ENCODE results near the gene SREBF2. TPM values are rescaled to one million over a fixed set of nuclear protein-coding genes. Genes with fewer than 3 reads are reported as not detected.

SREBF2 gene
- total RNA-seq, 2 donors from 2014 or later = 159 to 192 TPM

- no peak overlapping the region for H3K27ac ChIP-seq
- H3K9ac ChIP-seq (ENCODE audit: low read depth in 2 of 2, low read length in 2 of 2) = no peak overlapping the region
- DNase-seq = no peak
- intact Hi-C loops (cut with DNase I) = no loop called here
- no peaks in the 10 kb centered on the region for H3K27me3 ChIP-seq
- H3K9me3 ChIP-seq = no peaks in the 10 kb centered on the region
- no peaks in the 10 kb centered on the region for H3K4me1 ChIP-seq
- no peak for TF ChIP-seq CTCF (IDR thresholded peaks at IDR 0.05)
- no peak overlapping the region for H3K4me3 ChIP-seq
- H3K36me3 ChIP-seq = no peaks in the 10 kb centered on the region
These were observed 102.1 kb downstream of the SREBF2 start for GRCh38 chr22:41935015-41935351.

- Histone ChIP-seq H3K4me1 (no peaks in the 10 kb centered on the region), H3K36me3 (no peaks in the 10 kb centered on the region), H3K9ac (ENCODE audit: low read depth in 2 of 2, low read length in 2 of 2) (no peak overlapping the region), H3K27ac (no peak overlapping the region), H3K9me3 (no peaks in the 10 kb centered on the region), H3K27me3 (no peaks in the 10 kb centered on the region), H3K4me3 (no peak overlapping the region)
- intact Hi-C loops (cut with DNase I) = no loop called here
- no peak for DNase-seq
- no peak for TF ChIP-seq CTCF (IDR thresholded peaks at IDR 0.05)
These were observed 102.6 kb downstream of the SREBF2 start for GRCh38 chr22:41935509-41935908.

GRCh38 chr22:41936894-41937169 is 103.9 kb downstream of the SREBF2 start:
- Histone ChIP-seq H3K9ac (ENCODE audit: low read depth in 2 of 2, low read length in 2 of 2) (no peak overlapping the region), H3K36me3 (no peaks in the 10 kb centered on the region), H3K4me1 (no peaks in the 10 kb centered on the region), H3K27me3 (no peaks in the 10 kb centered on the region), H3K9me3 (no peaks in the 10 kb centered on the region), H3K27ac (no peak overlapping the region), H3K4me3 (no peak overlapping the region)
- DNase-seq = no peak
- no peak for TF ChIP-seq CTCF (IDR thresholded peaks at IDR 0.05)
- intact Hi-C loops (cut with DNase I) = no loop called here

GRCh38 chr22:41939981-41940831 is 107.3 kb downstream of the SREBF2 start:
- no peaks in the 10 kb centered on the region for H3K27me3 ChIP-seq
- intact Hi-C loops (cut with DNase I) = loop anchor here (2.0 to 5.0 kb wide), 3 partner anchors 117 to 243 kb away; partner anchors contain the start of gene MEI1
- peak overlapping the region; percentile 51 to 77 for H3K9ac ChIP-seq (ENCODE audit: low read depth in 2 of 2, low read length in 2 of 2)
- H3K27ac ChIP-seq = peak overlapping the region; percentile 91
- no peak overlapping the region for H3K4me3 ChIP-seq
- no peak for TF ChIP-seq CTCF (IDR thresholded peaks at IDR 0.05)
- no peaks in the 10 kb centered on the region for H3K36me3 ChIP-seq
- peak; percentile 95 for DNase-seq
- no peaks in the 10 kb centered on the region for H3K9me3 ChIP-seq
- H3K4me1 ChIP-seq = no peaks in the 10 kb centered on the region

GRCh38 chr22:41940832-41941765 is 108.2 kb downstream of the SREBF2 start:
- peak; percentile 89 for DNase-seq
- Histone ChIP-seq H3K27me3 (no peaks in the 10 kb centered on the region), H3K36me3 (no peaks in the 10 kb centered on the region), H3K9me3 (no peaks in the 10 kb centered on the region), H3K27ac (peak overlapping the region; percentile 91), H3K4me3 (no peak overlapping the region), H3K9ac (ENCODE audit: low read depth in 2 of 2, low read length in 2 of 2) (peak overlapping the region; percentile 51 to 77), H3K4me1 (peaks cover 8% of the 10 kb centered on the region)
- intact Hi-C loops (cut with DNase I) = loop anchor here (2.0 to 5.0 kb wide), 3 partner anchors 118 to 244 kb away; partner anchors contain the start of gene MEI1
- TF ChIP-seq CTCF (IDR thresholded peaks at IDR 0.05) = peak; percentile 92

Measured in colonic mucosa (tissue), 4 donors.